BE2C (cell line): ENCODE results near the gene F12.

Source experiments
- DNase-seq: peaks from one replicate; pipeline ENCODE4 v3.0.0-alpha.2; 2020
- H3K27me3 ChIP-seq: fragments of 250-450 bp; sonication (Bioruptor Pico); 2 replicates; pipeline ENCODE4 v1.5.1; 2020; ENCODE audit warnings: mild to moderate bottlenecking
- H3K36me3 ChIP-seq: fragments of 250-450 bp; sonication (Bioruptor Pico); 2 replicates; pipeline ENCODE4 v1.5.1; 2020; ENCODE audit warnings: mild to moderate bottlenecking
- H3K4me1 ChIP-seq: fragments of 250-450 bp; sonication (Bioruptor Pico); 2 replicates; pipeline ENCODE4 v1.5.1; 2020
- H3K4me3 ChIP-seq: 2 replicates; pipeline ENCODE4 v1.5.1; 2011; ENCODE audit warnings: low read depth, low read length
- H3K9me3 ChIP-seq: fragments of 250-450 bp; sonication (Bioruptor Pico); 2 replicates; pipeline ENCODE4 v1.5.1; 2020
- CTCF ChIP-seq: IDR thresholded peaks from 2 replicates; pipeline ENCODE4 v1.5.1; 2012; ENCODE audit warnings: mild to moderate bottlenecking, low read depth, low read length

Gene F12

GRCh38 chr5:177414481-177414880 is 5.1 kb upstream of the F12 start:
- TF ChIP-seq CTCF, result no peak
- Histone ChIP-seq H3K4me3 (no peak overlapping the region), H3K9me3 (no peaks in the 10 kb centered on the region), H3K27me3 (no peaks in the 10 kb centered on the region), H3K36me3 (no peaks in the 10 kb centered on the region), H3K4me1 (no peaks in the 10 kb centered on the region)
- no peak for DNase-seq

GRCh38 chr5:177412603-177413233 is 3.4 kb upstream of the F12 start:
- Histone ChIP-seq H3K4me1 (no peaks in the 10 kb centered on the region), H3K9me3 (no peaks in the 10 kb centered on the region), H3K4me3 (no peak overlapping the region), H3K36me3 (no peaks in the 10 kb centered on the region), H3K27me3 (no peaks in the 10 kb centered on the region)
- no peak for DNase-seq
- no peak for TF ChIP-seq CTCF

- TF ChIP-seq CTCF, result no peak
- no peaks in the 10 kb centered on the region for H3K4me1 ChIP-seq
- H3K4me3 ChIP-seq, result no peak overlapping the region
- DNase-seq, result no peak
- H3K36me3 ChIP-seq, result no peaks in the 10 kb centered on the region
- no peaks in the 10 kb centered on the region for H3K27me3 ChIP-seq
- H3K9me3 ChIP-seq, result no peaks in the 10 kb centered on the region
Measured at GRCh38 chr5:177410575-177410974, 1.2 kb upstream of the F12 start.

GRCh38 chr5:177405805-177406204 is 3.6 kb downstream of the F12 start:
- H3K27me3 ChIP-seq, result no peaks in the 10 kb centered on the region
- no peaks in the 10 kb centered on the region for H3K36me3 ChIP-seq
- no peak overlapping the region for H3K4me3 ChIP-seq
- DNase-seq, result no peak
- peaks cover 8% of the 10 kb centered on the region for H3K4me1 ChIP-seq
- H3K9me3 ChIP-seq, result no peaks in the 10 kb centered on the region
- TF ChIP-seq CTCF, result no peak

- H3K9me3 ChIP-seq, result no peaks in the 10 kb centered on the region
- no peaks in the 10 kb centered on the region for H3K27me3 ChIP-seq
- no peak for DNase-seq
- H3K4me1 ChIP-seq, result peaks cover 8% of the 10 kb centered on the region
- peak overlapping the region; percentile 66; the same call in 1 of the 2 replicates for H3K4me3 ChIP-seq
- no peak for TF ChIP-seq CTCF
- H3K36me3 ChIP-seq, result no peaks in the 10 kb centered on the region
Measured at GRCh38 chr5:177405312-177405711, 4.1 kb downstream of the F12 start.

- no peaks in the 10 kb centered on the region for H3K27me3 ChIP-seq
- H3K9me3 ChIP-seq, result no peaks in the 10 kb centered on the region
- peak overlapping the region; percentile 66 for H3K4me3 ChIP-seq
- H3K4me1 ChIP-seq, result peaks cover 8% of the 10 kb centered on the region
- peak; percentile 35 for DNase-seq
- H3K36me3 ChIP-seq, result no peaks in the 10 kb centered on the region
- no peak for TF ChIP-seq CTCF
Measured at GRCh38 chr5:177404641-177405179, 4.7 kb downstream of the F12 start.
